MM.1S (cell line): ENCODE measurements around the gene MISP.

Source experiments
- CTCF ChIP-seq: fragments of 300-600 bp; sonication (generic); IDR thresholded peaks from 2 replicates; pipeline ENCODE4 v1.5.1; 2016; ENCODE audit warnings: antibody characterized with exemption, low read length, mixed read lengths
- EZH2 ChIP-seq: fragments of 300-600 bp; sonication (generic); optimal IDR thresholded peaks from 2 replicates; pipeline ENCODE3; 2017; ENCODE audit warnings: low read depth, mild to moderate bottlenecking, antibody characterized with exemption, low read length, mixed read lengths
- EZH2phosphoT487 ChIP-seq: fragments of 300-600 bp; sonication (generic); IDR thresholded peaks from 2 replicates; pipeline ENCODE4 v1.6.1; 2018; ENCODE audit warnings: antibody characterized with exemption, low read length

- no peak for TF ChIP-seq CTCF
- TF ChIP-seq EZH2, result no peak
- no peak for TF ChIP-seq EZH2phosphoT487
These were observed 36.6 kb downstream of the MISP start for GRCh38 chr19:787536-787935.
